IPS-18a (cell line): ENCODE results near the gene TAS2R7.
A peak's percentile ranks its signal among the peaks of the same experiment; 100 is the strongest.

Source experiments
- H3K27ac ChIP-seq: one replicate; pipeline ENCODE4 v1.5.1; 2013; ENCODE audit warnings: low read length
- H3K27me3 ChIP-seq: one replicate; pipeline ENCODE4 v1.6.1; 2013; ENCODE audit warnings: mild to moderate bottlenecking, low read length; ENCODE audit not compliant: control insufficient read depth, insufficient read depth
- H3K36me3 ChIP-seq: one replicate; pipeline ENCODE4 v1.6.1; 2013; ENCODE audit warnings: low read depth, low read length; ENCODE audit not compliant: control insufficient read depth
- H3K4me1 ChIP-seq: one replicate; pipeline ENCODE4 v1.6.1; 2013; ENCODE audit warnings: low read depth, low read length; ENCODE audit not compliant: control insufficient read depth
- H3K4me3 ChIP-seq: one replicate; pipeline ENCODE4 v1.5.1; 2013; ENCODE audit warnings: low read length
- H3K9ac ChIP-seq: one replicate; pipeline ENCODE4 v1.6.1; 2013; ENCODE audit warnings: mild to moderate bottlenecking, low read length, moderate library complexity
- H3K9me3 ChIP-seq: one replicate; pipeline ENCODE4 v1.6.1; 2013; ENCODE audit warnings: low read depth, low read length; ENCODE audit not compliant: control insufficient read depth

TAS2R7 gene, protein sequence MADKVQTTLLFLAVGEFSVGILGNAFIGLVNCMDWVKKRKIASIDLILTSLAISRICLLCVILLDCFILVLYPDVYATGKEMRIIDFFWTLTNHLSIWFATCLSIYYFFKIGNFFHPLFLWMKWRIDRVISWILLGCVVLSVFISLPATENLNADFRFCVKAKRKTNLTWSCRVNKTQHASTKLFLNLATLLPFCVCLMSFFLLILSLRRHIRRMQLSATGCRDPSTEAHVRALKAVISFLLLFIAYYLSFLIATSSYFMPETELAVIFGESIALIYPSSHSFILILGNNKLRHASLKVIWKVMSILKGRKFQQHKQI

DNA sequence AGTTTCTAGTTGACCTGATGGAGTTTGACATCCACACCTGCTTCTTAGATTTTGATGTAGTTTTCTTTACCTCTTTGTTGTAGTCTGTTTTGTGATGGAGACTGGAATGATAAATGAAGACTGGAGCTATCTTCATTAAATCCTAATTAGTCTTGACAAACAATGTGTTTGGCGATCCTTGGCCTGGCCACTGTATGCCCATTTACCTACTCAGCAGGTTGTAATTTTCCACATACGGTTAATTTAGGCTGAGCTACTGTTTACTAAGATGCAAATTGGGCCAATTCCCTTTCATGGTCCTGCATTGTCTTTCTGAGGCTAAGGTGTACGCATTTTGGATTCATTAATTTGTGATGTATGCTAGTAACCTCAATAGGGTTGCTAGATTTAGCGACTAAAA is at the start of gene TAS2R7:
TSS of gene TAS2R7 (minus strand) at position 41 of the 400 bp plus-strand sequence. CDS start 57 bp downstream, outside the sequence.
- H3K9me3 ChIP-seq, result no peaks in the 10 kb centered on the region
- H3K27me3 ChIP-seq, result no peaks in the 10 kb centered on the region
- H3K4me1 ChIP-seq, result peaks cover 23% of the 10 kb centered on the region
- no peak within 1 kb of the TSS for H3K27ac ChIP-seq
- peak within 1 kb of the TSS; percentile 6 for H3K4me3 ChIP-seq
- no peak within 1 kb of the TSS for H3K9ac ChIP-seq
- H3K36me3 ChIP-seq, result no peaks in the 10 kb centered on the region

DNA sequence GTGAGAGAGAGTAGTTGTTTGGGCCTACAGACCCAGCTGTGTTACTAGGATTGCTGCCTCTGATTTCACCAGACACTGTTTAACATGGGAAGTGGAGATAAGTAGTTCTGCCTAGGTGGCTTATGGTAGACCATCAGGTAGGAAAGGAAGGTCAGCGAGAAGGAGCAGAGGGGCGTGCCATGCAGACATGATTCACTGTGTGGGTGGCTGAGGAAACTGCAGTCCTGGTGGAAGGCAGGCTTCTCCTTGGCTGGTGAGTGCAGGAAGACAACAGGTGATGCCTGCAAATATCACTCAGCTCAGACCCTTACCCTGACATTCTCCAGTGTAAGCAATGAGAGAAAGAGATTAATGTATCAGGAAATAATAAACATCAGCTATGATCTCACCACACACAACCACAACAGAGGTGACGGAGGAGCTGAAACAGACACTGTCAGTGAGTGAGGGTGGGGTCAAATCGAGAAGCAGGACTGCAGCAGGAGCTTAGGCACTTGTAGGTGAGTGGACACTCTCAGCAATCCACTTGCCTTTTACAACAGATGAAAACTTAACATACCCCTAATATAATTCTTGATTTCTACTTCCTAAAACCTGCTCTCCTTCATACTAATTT is 48.9 kb upstream of the TAS2R7 start:
- no peaks in the 10 kb centered on the region for H3K27me3 ChIP-seq
- no peak overlapping the region for H3K9ac ChIP-seq
- no peak overlapping the region for H3K27ac ChIP-seq
- H3K36me3 ChIP-seq, result no peaks in the 10 kb centered on the region
- peaks cover 11% of the 10 kb centered on the region for H3K9me3 ChIP-seq
- no peak overlapping the region for H3K4me3 ChIP-seq
- H3K4me1 ChIP-seq, result no peaks in the 10 kb centered on the region

DNA sequence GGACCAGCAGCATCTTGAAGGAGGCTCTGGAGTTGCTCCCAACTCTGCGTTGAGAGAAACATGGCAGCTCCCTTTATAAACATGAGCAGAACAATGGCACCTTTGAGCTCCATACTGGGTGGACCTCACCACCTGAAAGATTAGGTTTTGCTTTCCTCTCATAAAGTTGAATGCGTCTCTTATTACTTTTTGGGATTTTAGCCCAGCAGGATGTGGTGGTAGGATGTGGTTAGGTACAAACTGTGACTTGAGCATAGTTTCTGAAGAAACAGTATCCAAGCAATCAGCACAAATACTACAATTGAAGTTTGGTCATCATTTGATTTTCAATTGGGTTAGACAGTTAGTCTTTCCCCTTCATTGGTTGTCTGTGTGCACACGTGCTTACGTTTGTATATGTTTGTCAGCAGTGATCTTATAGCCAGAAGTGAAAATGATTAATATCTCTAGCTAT is 47.0 kb upstream of the TAS2R7 start, which contains the start of gene PRR4:
TSS of gene PRR4 (minus strand) at position 51 of the 454 bp plus-strand sequence. CDS start at position 13, 38 bp downstream.
- Histone ChIP-seq H3K4me1 (peaks cover 2% of the 10 kb centered on the region), H3K27me3 (no peaks in the 10 kb centered on the region), H3K36me3 (no peaks in the 10 kb centered on the region), H3K27ac (no peak within 1 kb of the TSS), H3K4me3 (no peak within 1 kb of the TSS), H3K9ac (no peak within 1 kb of the TSS), H3K9me3 (no peaks in the 10 kb centered on the region)

DNA sequence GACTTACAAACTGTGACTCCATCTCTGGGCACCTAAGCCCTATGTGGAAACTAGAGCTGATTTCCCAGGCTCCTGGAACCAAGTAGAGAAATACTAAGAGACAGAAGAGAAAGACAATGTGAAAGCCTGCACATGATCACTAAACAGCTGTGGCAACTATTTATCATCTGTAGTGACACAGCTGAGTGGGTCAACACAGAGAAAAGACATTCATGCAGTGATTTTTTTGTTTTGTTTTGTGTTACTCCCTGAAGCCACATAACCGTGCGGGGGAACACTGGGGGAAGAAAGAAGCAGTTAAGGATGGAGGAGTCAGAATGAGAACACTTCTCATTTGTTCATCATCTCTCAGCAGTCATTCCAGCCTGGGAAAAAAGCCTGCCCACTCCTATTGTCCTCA is 45.3 kb upstream of the TAS2R7 start:
- Histone ChIP-seq H3K4me3 (no peak overlapping the region), H3K9ac (no peak overlapping the region), H3K9me3 (no peaks in the 10 kb centered on the region), H3K27ac (no peak overlapping the region), H3K27me3 (no peaks in the 10 kb centered on the region), H3K36me3 (no peaks in the 10 kb centered on the region), H3K4me1 (peaks cover 3% of the 10 kb centered on the region)

DNA sequence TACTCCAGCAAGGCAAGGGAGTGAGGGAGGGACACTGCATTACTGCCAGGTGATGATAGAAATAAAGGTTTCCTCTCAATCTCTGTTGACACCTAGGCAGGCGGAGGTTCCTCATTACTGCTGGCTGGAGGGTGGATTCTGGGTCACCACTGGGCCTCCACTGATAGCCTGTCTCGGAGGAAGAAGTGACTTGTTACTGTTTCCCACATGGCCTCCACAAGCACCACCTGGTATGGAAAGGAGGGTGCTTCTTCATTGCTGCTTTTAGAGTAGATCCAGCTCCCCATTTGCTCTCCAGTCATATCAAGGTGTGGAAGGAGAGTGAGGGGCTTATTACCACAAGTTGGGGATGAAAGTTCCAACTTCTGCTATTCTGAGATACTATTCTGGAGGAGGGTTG is 40.4 kb upstream of the TAS2R7 start:
- Histone ChIP-seq H3K9me3 (no peaks in the 10 kb centered on the region), H3K27me3 (no peaks in the 10 kb centered on the region), H3K27ac (no peak overlapping the region), H3K36me3 (no peaks in the 10 kb centered on the region), H3K4me1 (peaks cover 3% of the 10 kb centered on the region), H3K9ac (no peak overlapping the region), H3K4me3 (no peak overlapping the region)

DNA sequence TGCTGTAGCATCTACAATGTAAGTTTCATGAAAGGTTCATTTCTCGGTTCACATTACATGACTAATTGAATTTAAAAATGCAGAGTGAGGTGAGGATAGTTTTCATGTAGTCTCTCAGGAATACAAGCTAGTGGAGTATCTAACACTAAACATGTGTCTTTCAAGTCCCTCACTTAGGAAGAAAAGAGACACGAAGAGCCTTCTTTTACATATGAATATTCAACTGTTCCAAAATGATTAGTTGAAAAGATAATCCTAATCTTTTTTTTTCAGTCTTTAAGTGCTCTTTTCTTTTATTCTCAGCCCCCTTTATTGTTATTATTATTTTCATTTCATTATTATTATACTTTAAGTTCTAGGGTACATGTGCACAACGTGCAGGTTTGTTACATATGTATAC is 36.0 kb upstream of the TAS2R7 start:
- H3K9ac ChIP-seq, result no peak overlapping the region
- no peak overlapping the region for H3K27ac ChIP-seq
- no peaks in the 10 kb centered on the region for H3K4me1 ChIP-seq
- H3K9me3 ChIP-seq, result no peaks in the 10 kb centered on the region
- H3K36me3 ChIP-seq, result no peaks in the 10 kb centered on the region
- no peaks in the 10 kb centered on the region for H3K27me3 ChIP-seq
- no peak overlapping the region for H3K4me3 ChIP-seq

DNA sequence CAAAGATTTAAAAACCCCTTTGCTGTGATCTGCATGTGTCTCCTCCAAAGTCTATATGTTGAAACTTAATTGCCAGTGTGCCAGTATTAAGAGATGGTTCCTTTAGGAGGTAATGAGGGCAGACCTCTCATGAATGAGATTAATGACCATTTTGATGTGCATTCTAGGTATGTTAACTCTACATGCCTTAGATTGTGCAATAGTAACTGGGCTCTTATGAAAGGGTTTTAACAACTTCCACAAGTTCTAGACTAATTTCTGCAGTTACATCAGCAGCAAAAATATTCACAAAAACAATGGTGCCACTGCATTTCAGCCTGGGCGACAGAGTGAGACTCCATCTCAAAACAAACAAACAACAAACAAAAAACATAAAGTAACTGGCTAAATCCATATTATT is 27.6 kb upstream of the TAS2R7 start:
- Histone ChIP-seq H3K27ac (no peak overlapping the region), H3K36me3 (no peaks in the 10 kb centered on the region), H3K4me1 (no peaks in the 10 kb centered on the region), H3K27me3 (no peaks in the 10 kb centered on the region), H3K9me3 (no peaks in the 10 kb centered on the region), H3K9ac (no peak overlapping the region), H3K4me3 (no peak overlapping the region)

DNA sequence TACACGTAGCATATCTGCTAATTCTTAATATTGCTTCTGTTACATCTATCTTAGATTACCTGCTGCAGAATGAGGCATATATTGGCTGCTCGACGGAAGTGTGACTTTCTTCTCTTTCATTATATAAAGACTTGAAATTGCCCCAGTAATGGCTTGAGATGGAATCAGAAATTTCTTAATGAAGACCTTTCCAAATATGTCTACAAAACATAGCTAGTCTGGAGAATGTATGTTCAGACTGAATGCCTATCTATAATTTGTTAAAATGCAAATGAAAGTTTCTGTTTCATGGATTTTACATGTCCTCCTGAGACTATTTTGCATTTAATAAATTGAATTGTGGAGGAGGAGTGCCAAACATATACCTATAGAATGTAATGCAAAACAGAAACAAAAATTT is 23.8 kb upstream of the TAS2R7 start, which contains the start of gene TAS2R10:
TSS of gene TAS2R10 (minus strand) at position 101 of the 400 bp plus-strand sequence. CDS start at position 12, 89 bp downstream.
- Histone ChIP-seq H3K4me3 (no peak within 1 kb of the TSS), H3K36me3 (no peaks in the 10 kb centered on the region), H3K9ac (no peak within 1 kb of the TSS), H3K27ac (no peak within 1 kb of the TSS), H3K27me3 (no peaks in the 10 kb centered on the region), H3K9me3 (no peaks in the 10 kb centered on the region), H3K4me1 (no peaks in the 10 kb centered on the region)

DNA sequence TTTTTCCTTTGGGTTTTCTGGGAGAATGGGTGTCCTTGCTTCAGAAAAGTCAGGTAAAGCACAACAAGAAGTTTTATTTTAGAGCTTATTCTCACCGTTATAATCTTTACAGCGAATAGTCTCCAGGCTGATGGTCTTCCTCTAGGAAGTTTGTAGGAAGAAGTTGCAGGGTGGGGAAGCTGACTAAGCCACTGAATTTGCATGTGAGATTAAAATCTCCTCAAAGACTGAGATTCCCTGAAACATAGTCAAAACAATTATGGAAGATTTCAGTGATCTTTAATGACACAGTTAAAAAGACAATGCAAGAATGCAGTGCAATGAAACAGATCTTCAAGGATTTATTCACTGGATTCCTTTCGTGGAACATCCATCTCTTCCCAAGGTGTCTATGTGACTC is 22.5 kb upstream of the TAS2R7 start:
- Histone ChIP-seq H3K36me3 (no peaks in the 10 kb centered on the region), H3K4me3 (no peak overlapping the region), H3K27ac (no peak overlapping the region), H3K4me1 (no peaks in the 10 kb centered on the region), H3K27me3 (no peaks in the 10 kb centered on the region), H3K9me3 (no peaks in the 10 kb centered on the region), H3K9ac (no peak overlapping the region)

DNA sequence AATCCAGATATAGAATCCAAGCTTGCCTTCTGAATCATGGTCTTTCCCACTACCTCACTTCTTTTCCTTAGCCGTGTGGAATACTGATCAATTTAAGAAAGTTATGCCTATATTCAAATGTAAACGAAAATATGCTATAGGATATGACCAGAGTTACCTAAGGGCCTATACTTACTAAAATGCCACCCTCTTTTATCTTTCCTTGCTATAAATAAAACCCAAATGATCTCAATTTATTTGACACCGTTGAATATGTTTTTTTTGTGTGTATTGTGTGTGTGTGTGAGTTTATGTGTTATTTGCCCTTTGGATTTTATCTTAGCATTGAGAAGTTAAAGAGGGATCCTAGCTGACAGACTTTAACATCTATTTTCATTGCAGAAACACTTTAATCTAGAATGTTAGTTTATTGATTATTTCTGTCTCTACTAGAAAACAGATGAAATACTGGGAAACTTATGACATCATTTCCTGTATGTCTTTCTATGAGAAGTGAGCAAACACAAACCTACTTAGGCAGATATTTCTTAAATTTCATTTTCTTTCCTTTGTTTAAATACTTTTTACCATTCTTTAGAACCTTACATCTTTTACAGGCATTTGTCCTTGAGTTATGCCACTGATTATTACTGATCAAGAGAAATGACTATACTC is 9.6 kb upstream of the TAS2R7 start:
- Histone ChIP-seq H3K4me1 (peaks cover 5% of the 10 kb centered on the region), H3K27ac (no peak overlapping the region), H3K9me3 (peaks cover 3% of the 10 kb centered on the region), H3K9ac (no peak overlapping the region), H3K4me3 (no peak overlapping the region), H3K27me3 (no peaks in the 10 kb centered on the region), H3K36me3 (no peaks in the 10 kb centered on the region)

DNA sequence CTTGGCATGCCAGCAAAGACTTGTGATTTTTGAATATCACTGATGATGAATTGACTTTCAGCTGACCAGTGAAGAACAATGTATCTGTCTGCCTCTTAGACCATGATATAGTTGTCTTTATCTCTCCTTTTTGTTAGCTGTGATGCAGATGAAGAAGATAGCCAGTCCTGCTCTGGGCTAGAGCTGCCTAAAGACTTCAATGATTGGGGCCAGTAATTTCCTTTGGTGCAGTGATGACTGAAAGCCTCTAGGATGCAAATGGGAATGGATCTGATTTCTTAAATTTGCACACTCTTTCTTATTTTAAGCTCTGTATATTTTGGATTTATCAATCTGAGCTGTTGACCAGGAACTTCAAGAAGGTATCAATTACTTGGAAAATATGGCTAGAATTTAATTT is 7.6 kb upstream of the TAS2R7 start, which contains the start of gene TAS2R9:
TSS of gene TAS2R9 (minus strand) at position 101 of the 400 bp plus-strand sequence. CDS start at position 8, 93 bp downstream.
- no peak within 1 kb of the TSS for H3K27ac ChIP-seq
- H3K9me3 ChIP-seq, result no peaks in the 10 kb centered on the region
- H3K4me1 ChIP-seq, result peaks cover 9% of the 10 kb centered on the region
- H3K27me3 ChIP-seq, result no peaks in the 10 kb centered on the region
- H3K36me3 ChIP-seq, result no peaks in the 10 kb centered on the region
- no peak within 1 kb of the TSS for H3K4me3 ChIP-seq
- H3K9ac ChIP-seq, result no peak within 1 kb of the TSS
